NCI-H1694 treated with DMSO at 0.1 percent for 48 hours (cell line): ENCODE results near the gene TTC7B.
"Not testable (repeated sequence)": the region's sequence is repeated elsewhere in the genome, so short reads cannot be mapped to it uniquely, and the experiment has no call there.

ENCODE experiments used
- DNase-seq: peaks from one replicate; lab custom pipeline; 2025; lab: John Stamatoyannopoulos, UW

Gene TTC7B

DNA sequence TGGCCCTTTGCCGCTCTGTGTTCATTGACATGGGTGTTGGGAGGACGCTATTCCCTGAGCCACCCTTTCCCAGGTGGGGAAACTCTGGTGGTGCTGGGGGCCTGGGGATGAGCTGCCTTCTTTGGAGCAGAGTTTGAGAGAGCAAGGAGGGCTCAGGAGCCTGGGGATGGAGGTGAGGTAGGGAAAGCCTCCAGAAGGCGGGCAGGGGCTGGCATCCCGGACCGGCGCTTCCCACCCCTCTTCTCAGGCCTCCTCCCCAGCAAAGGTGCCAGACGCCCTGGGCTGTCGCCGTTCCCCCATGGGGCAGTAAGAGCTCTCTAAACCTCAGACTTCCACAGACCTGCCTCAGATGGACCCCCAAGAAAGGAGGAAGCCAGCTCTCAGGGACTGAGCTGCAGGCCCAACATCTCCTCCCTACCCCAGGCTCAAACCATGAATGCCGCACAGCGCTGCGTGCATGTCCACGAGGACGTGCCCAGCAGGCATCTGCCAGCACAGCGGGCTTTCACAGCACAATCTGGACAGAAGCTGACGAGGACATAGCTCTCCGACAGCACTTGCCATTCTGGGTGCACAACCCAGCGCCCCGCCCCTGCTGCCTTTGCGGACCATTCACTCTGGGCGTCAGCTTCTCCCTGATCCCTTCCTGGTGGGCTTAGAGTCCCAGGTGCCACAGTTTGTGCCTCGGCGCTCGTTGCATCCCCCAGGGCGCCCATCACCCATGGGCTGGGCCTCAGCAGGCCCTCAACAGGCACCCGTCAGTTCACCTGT, 14.9 kb upstream of the TTC7B start:
- DNase-seq, result no peak

DNA sequence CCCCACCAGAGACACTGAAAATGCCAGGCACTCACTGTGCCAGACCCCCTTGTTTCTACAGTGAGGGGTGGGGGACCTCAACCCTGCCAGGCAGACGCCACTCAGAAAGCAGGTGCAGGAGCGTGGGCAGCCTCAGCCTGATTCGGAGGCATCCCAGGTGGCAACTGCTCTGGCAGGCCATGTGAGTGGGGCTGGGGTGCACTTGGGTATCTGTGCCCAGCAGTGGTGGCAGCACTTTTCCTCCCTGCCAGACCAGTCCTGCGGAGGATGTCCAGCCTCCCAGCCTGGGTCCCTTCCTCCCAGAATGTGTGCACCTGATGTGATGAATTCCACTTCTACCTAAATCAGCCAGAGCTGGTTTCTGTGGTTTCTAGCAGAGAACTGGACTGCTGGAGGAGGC, 13.4 kb upstream of the TTC7B start:
- no peak for DNase-seq

DNA sequence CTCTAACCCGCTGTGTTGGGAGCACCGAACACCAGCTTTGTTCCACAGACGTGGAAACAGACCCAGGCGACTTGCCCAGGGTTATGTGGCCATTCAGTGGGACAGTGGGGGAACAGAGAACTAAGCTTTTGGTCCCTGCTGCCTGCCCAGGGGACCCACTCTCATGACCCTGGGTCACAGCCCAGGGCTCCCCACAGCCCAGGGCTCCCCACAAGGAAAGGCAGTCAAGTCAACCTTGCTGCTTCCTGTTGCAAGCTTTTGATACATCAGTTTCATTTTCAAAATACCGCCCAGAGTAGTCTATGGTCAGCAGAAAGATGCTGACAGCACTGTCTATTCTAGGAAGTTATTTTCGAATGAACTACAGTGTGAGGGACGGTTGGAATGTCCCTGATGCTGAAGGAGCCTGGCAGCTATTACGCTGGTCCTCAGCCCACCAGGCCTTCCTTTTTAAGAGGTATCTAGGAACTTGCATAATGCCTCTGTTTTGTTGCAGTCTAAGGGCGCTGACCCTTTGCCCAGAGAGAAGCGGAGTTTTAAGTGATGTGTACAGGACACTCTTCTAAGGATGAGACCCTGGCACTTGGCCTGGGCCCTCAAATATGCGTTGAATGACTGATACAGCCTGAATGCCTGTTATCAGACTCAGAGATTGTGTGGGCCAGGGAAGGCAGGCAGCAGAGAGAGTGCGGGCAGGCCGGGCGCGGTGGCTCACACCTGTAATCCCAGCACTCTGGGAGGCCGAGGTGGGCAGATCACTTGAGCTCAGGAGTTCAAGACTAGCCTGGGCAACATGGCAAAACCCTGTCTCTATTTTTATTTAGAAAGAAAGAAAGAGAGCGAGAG, 12.6 kb upstream of the TTC7B start:
- DNase-seq, result no peak

DNA sequence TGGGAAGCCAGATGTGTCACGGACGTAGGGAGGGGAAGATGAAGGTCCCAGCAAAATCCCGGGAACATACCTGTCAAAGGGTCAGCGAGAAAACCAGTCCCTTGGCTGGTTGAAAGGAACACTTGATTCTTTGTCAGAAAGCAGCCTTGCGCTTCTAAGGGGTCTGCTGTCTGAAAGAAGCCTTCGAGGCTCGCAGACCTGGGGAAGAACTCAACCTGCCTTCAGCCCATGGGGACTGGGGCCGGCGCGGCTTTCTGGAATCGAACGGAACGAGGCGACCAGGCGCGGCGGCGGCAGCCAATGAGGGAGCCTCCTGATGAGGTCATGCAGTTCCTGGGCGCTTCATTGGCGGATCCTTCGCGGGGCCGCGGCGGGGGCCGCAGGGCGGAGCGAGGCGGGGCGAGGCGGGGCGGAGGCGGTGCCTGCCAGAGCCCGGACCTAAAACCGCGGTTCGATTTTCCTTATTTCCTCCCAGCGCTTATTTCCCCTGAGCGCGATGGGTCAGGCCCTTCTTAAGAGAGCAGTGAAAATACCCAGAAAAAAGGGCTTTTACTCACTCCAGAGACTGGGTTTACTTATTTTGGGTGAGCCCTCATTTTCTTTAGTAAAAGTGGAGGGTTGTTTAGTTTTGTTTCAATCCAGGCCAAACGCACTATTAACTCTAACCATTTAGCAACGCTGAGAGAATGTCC, 11.8 kb upstream of the TTC7B start:
- peak; percentile 67 for DNase-seq

DNA sequence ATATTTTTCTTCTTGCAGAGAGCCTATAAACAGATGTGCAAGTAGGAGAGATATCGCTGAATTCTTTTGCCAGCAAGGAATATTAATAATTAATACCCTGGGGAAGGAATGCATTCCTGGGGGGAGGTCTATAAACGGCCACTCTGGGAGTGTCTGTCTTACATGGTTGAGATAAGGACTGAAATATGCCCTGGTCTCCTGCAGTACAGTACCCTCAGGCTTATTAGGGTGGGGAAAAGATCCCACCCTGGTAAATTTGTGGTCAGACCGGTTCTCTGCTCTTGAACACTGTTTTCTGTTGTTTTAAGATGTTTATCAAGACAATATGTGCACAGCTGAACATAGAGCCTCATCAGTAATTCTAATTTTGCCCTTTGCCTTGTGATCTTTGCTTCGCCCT, 7.3 kb upstream of the TTC7B start:
- DNase-seq, result not testable (repeated sequence)

DNA sequence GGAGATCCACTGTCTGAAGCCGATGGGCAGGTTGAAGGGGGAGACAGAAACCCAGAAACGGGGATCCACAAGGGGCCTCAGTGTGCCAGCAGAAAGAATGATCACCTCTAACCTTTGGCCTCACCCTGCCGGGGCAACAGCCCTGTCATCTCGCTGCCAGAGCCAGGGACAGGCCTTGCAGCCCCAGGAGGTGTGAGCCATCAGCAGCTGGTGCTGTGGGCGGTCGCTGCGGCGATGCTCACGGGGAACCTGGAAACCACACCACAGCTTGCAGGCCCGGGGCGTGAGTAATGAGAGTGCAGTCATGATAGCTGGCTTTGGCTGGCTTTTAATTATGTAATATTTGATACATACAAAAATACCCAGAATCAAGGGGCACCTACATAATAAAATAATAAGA, 4.7 kb upstream of the TTC7B start:
- DNase-seq, result peak; percentile 77

DNA sequence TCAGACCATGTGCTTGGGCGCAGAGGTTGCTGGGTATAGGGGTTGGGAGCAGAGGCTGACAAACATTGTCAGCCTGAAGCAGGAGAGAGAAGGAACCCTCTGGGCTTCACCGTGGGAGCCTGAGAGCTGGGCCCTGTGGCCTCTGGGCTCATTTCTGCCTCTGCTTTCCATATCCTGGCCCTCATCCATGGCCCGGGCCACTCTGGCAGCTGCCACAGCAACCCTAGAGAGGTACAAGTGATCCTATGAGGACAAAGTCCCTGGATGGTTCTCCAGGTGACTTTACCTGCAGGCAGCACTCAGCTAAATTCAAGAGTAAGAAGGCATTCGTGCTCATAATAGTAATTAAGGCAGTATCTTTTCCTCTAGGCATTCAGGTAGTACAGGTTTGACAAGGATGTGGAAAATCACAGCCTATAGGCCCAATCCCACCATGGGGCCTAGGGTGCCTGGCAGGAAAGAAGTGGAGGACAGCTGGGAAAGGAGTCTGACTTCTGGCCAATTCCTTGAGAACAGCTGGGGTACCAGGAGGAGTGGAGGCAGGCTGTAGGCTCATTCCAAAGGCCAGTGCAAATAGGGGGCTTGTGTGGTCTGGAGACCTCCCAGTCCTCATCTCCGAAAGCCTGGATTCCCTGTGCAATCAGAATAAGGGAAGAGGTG, 3.6 kb upstream of the TTC7B start:
- no peak for DNase-seq

DNA sequence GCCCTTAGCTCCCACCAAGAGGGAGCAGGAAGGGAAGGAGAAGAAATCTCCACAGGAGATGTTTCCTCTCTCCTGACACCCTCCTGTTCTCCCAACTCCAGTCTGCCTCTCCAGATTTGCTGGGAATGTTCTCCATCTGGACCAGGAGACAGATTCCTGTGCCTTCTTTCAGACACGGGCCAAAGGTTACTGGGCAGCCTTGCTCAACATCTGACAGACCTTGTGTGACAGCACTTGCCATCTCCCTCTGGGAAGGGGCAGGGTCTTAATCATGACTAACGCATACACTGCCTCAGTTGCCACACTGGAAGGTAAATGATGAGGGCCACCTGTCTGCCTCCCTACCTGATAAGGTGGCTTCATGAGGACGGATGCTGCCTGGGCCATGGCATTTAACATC, 2.5 kb upstream of the TTC7B start:
- DNase-seq, result no peak

DNA sequence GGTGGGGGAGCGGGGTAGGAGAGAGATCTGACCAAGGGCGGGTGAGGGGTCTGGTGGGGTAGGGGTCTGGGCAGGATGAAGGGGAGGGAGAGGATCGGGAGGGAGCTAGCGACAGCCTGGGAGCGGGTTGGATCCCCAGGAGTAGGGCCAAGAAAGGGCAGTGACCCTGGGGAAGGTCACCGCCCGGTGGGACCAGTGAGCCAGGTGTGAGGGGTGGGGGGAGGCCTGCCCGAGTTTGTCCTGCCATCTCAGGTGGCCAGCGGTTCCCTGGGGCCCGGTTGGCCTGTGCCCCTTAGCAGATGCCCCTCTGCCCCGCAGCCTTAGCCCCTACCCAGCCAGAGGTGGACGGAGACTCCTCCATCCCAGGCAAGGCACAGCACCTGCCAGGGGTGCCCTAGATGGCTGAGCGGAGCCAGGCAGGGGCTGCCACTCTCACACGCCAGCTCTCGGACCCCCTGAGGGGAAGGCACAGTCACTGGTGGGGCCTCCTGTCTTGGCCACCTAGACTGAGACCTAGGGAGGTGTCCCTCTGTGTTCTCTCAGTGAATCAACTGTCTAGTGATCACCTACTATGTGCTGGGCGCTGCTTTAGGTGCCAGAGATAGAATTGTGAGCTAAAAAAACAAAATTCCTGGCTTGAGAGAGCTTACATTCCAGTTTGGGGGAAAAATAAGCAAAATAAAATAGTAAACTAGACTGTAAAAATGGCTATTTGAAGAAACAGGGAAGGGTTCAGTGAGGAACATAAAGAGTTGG, 629 bp upstream of the TTC7B start:
- DNase-seq, result no peak

DNA sequence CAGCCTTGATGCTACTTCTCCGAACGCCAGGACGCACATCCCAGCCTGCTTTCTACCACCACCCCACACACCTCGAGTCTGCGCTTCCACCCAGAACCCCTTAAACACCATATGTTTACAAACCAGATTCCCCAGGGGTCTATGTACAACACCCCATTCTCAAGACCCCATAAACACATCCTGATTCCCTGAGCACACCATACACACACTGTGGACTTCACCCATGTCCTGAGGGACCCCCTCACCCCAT, 733 bp downstream of the TTC7B start:
- no peak for DNase-seq

DNA sequence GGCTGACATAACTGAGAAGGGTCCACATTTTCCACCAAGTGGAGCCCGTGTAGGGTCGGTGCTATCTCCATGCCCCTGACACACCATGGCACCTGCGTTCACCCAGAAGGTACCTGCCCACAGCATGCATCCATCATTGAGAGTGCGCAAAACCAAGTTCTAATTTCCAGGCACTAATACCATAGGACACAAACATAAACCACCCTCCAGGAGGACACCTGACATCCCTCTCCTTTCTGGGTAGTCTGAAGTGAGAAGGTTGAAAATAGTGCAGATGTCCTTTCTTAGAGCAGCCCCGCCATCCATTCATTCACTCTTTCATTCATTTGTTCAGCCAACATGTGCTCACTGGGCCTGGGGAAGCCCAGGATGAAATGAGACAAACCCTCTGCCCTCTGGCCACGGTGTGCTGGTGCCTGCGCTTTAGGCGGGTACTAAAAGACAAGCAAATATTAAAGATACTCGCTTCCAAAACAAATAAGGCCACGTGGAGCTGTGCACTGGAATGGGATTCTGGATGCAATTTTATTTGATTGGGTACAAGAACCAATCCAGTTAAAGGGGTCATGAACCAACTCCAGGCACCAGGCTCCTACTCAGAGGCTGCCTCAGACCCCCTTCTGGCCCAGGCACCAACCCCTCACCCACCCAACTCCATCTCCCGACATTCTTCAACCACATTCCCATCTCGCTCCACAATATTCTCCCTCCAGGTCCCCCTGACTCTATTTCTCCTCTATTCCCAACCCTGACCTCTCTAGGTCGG, 1.2 kb downstream of the TTC7B start:
- DNase-seq, result no peak

DNA sequence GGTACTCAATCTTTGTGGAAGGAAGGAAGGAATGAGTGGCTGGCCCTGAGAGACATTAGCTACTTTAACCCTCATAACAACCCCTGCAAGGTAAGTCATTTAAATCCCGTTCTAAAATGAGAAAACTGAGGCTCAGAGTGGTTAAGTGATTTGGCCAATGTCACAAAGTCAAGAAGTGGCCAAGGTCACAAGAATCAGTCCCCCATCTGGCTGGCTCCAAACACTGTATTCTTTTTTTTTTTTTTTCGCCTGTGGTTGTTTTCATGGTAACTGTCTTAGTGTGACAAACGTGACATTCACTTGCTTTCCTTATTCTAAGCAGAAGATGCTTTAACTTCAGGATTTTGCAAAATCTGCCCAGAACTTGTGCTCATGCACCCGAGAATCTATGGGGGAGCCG, 2.8 kb downstream of the TTC7B start:
- DNase-seq, result no peak

DNA sequence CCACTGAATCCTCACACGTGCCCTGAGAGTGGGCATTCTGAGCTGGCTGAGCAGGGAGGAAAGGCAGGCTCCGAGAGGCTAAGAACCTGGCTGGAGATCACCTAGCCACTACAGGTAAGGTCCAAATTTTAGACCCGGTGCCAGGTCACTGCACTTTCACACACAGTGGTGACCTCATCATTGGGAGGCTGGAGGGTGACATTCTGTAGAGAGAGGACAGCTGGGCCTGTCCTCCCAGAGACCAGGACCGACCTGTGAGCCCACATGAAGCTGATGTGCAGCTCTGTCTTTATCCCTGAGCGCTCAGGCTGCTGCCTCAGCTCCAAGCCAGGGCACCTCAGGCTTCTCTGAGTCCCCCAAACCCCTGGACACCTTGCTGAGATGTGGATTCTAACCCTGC, 4.1 kb downstream of the TTC7B start:
- DNase-seq, result no peak

DNA sequence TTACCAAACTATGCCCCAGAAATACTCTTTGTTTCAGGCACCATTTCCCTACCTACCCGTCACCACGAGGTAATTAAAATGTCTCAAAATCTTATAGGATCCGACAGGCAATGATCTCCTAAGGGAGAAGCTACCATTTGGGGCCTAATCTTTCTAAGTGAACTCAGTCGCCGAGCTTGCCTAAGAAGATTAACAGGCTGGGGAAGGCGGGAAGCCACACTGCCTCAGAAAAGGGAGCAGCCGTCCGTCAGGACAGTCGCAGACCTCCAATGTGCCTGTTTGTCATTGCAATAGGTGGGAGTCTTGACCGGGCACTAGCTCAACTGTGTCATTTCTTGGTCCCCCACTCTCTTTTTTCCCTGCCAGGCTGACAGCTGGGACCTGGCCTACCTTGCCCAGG, 4.6 kb downstream of the TTC7B start:
- no peak for DNase-seq

DNA sequence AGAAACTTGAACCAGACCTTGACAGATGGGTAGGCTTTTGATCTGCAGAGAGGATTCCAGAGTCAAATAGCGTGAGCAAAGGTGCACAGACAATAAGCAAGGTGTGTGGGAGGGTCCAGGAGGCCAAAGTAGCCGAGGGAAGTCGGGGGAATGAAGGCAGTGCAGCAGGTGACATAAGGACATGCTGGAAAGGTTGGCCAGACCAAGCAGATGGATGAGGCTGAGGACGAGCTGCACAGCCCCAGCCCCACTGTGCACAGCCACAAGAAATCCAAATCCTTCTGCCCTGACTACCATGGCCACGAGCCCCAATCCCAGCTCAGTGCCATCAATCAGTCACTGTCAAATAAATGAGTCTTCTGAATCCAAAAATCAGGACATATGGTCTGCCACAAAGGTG, 5.4 kb downstream of the TTC7B start:
- DNase-seq, result no peak

DNA sequence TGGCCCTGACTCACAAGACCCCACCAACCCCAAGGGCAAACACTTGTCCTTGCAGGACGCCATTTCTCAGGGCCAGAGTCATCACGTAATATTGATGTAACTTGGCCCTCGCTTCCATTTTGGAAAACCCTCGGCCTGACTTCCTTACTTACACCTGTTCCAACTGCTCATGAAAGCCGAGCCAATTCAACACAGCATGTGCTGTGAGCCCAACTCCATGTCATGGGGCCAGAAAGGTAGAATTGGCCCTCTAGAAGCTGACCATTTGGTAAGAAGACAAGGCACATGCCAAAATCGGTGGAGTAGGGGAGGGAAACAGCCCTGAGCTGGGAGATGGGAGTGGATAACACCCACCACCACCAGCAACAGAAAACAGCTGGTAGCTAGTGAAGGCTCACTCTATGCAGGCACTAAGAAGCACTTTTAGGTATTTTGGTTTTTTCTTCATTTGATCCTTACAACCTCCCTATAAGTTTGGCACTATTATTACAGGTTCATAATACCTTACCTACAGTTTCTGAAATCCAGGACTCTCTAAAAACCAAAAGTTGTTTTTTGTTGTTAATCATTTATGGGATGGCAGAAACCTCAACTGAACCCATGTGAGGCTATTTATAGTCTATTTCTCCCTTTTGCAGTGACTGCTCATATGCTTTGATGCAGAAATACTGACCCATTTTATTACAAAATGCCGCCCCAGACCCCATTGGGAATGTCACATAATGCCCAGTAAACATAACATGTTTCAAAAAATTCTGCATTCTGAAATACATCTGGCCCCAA, 6.5 kb downstream of the TTC7B start:
- DNase-seq, result no peak

DNA sequence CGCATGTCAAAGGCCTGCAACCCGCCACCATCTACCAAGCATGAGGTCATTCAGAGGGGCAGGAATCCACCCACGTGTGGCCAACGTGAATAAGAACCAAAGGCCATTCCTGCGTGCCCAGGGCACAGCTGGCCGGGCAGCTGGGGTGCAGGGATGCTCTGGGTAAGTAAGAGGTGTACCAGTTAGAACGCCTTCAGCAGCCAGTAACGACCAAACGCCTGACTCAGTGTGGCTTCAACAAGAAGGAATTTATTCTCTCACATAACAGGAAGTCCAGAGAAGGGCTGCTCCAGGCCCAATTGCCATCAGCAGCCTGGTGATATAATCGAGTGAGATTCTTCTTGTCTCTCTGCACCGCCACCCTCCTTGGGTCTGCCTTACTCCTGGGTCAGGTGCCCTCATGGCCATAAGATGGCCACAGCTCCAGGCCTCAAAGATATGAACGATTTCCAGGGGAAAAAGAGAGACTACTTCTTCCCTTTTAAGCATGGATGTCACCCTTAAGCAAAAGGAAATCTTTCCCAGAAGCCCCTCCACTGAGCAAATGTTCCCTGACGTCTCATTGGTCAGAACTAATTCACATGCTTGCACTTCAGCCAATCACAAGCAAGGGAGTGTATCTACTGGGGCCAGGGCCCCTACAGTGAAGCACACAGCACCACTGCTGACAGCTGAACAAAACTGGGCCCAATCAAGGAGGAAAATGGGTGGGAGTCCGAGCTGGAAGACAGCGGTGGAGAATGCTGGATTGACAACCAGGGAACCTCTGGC, 7.3 kb downstream of the TTC7B start:
- no peak for DNase-seq

DNA sequence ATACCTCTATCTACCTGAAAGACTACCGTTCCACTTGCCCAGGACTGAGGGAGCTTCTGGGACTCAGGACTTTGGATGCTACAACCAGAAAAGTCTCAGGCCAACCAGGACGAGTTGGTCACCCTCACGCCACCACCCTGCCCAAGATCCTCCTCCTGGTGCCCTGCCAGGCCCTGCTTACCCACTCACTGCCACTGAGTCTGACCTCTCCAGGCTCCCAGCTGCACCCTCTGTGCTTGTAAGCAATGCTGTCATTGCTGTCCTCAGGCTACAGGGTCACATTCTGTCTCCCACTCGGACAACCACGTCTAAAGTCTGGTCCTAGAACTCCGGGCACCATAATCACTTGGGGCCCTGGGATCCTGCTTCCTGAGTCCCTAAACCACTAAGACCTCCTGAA, 9.2 kb downstream of the TTC7B start:
- no peak for DNase-seq

DNA sequence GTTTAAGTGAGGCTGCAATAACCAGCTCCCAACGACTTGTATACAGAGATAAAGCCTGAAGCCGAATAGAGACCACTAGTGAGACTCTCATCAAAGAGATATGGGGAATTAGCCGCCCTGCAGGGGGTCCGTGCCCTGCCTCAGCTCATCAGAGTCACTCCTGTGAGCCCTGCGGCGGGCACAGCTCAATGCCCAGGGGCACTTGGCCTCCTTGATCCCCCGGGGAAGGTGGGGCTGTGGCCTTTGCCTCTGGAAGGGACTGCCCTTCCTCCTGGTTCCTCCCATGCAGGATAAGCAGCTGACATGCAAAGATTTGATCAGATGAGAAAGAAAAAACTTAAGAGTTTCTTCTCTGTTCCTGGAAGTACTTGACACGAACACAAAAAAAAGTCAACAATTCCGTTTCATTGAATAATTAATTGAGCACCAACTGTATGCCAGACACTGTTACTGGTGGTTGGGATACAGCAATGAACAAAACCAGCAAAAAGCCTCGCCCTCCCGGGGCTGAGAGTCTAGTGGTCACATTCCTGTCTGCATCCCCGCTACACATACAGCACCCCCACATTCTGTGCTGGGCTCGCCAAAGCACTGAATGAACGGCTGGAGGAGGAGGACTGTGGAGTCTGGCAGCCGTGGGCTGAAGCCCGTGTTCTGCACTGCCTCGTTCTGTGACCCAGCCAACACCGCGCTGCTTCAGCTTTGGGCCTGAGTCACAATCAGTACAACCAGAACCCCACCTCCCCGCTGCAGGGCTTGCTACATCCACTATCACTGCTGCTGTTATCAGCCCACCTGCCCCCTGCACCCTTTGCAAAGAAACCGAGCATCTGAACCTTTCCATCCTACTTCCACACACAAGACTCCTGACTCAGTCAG, 10.3 kb downstream of the TTC7B start:
- DNase-seq, result no peak
